ENCODE data around the gene MYL9. TPM values are rescaled to one million over a fixed set of nuclear protein-coding genes. Genes with fewer than 3 reads are reported as not detected.

MYL9 gene
- total RNA-seq, 1 experiment from 2014 or later = 10.0 TPM

DNA sequence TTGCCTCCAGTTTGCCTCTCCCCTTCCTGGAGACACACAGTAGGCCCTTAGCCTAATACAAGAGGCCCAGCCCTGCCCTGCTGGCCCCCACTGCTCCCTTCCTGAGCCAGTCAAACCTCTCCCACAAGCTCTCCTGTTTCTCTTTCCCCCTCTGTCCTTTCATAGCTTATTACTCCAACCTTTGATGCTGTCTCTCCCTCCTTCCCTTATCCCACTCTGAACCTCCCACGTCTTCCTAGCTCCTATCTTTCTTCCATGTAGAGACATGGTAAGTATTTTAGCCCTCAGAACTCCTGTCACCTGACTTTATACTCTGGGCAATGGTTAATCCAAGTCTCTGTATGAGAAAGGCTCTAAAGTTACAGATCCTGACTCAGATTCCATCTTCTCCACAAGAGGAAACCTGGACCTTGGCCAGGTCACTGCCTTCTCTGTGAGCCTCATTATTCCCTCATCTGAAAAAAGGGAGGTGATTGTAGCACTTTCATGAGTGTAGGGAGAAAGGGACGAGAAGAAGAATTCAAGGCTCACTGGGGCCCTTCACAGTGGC, 38.8 kb downstream of the MYL9 start:
- no peak for DNase-seq (ENCODE audit: low read depth)

GRCh38 chr20:36582322-36582721, 41.0 kb downstream of the MYL9 start:
- no peak for DNase-seq (ENCODE audit: low read depth)

- no peak for DNase-seq (ENCODE audit: low read depth)
These were observed 41.5 kb downstream of the MYL9 start for GRCh38 chr20:36582821-36583220.

- DNase-seq (ENCODE audit: low read depth) = no peak
These were observed 42.7 kb downstream of the MYL9 start for GRCh38 chr20:36584018-36584481.

DNA sequence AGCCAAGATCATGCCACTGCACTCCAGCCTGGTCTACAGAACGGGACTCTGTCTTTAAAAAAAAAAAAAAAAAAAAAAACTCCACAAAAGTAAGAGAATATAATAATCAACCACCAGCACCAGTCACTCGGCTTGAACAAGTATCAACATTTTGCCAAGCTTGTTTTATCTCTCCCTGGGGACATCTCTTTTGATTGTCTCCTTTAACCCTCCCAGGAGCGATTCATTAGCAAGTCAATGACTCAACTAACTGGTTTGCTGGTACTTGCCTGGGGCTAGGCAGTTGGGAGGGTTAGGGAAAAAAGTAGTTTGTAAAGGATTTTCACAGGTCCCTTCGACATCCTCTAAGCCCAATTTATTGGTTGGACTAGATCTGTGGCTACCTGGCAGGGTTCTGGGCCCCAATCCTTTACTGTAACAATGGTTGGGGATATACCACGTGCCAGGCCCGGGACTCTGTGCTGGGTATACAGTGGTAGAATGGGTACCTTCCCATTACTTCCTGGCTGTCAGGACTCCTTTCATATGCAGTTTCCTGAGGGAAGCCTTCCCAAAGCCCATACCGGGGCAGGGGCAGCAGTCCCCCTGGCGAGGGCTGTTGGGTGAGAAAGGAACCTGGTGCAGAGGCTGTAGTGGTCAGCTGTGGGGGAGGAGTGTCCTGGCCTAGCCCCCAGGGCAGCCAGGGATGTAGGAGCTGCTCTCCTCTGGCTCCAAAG, 44.2 kb downstream of the MYL9 start:
- no peak for DNase-seq (ENCODE audit: low read depth)

- no peak for DNase-seq (ENCODE audit: low read depth)
These were observed 46.2 kb downstream of the MYL9 start for GRCh38 chr20:36587388-36588070.

- no peak for DNase-seq (ENCODE audit: low read depth)
These were observed 50.0 kb downstream of the MYL9 start for GRCh38 chr20:36591281-36591680.

DNA sequence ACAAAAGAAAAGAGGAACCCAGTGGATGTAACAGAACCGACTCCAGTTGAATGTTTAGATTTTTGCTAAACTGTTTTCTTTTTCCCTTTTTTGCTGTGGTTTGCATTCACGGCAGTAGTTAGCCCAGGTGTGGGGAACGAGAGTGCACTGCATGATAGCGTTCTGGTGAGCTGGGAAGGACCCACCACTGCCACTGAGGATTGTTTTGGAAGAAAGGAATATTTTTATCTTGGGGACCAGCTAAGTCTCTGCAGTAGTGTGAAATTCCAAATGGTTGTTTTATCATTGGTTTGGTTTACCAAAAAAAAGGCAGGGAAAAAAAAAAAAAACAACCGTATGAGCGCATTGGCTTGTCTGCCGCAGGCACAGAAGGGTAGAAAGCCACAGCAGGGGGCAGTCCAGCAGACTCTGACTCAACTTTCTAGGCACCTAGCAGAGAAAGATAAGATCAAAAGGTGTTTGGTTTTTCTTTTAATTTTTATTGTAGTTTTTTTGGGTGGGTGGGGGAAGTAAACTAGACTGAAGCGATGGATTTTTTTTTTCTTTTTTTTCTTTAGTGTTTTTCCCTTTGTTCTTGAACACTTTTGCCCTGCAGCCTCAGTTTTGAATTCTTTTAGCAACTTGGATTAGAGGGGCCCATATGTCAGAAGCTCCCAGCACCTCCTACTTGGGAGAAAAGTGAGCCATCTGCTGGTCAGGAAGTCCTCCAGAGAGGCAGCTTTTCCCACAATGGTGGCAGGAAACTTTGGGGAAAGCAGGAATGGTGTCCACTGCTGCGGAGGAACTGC, 50.7 kb downstream of the MYL9 start:
- no peak for DNase-seq (ENCODE audit: low read depth)

DNA sequence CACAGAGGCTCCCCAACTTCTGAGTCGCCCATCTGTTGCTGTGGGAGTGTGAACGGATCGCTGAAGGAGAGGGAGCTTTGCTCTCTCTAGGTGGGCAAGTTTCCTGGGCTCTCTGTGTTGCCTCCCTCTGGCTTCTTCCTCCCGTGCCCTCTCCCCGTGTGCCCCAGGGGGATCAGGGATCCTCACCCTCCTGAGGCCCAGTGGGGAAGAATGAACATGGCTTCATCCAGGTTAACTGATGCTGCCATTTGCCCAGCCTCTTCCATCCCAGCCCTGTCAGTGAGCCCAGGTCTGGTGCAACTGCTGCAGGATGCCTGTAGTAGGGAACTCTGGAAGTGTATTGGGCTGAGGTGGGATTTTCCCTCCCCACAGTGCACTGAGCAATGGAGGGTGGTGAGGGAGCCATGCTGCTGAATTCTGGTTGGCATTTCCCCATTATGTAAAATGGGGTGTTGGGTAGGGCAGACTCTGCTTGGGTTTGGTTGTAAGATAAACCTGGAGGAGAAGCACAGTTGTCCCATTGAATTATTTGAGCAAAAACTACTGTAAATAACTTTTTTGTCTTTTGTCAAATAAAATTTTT, 52.1 kb downstream of the MYL9 start:
- DNase-seq (ENCODE audit: low read depth) = no peak

DNA sequence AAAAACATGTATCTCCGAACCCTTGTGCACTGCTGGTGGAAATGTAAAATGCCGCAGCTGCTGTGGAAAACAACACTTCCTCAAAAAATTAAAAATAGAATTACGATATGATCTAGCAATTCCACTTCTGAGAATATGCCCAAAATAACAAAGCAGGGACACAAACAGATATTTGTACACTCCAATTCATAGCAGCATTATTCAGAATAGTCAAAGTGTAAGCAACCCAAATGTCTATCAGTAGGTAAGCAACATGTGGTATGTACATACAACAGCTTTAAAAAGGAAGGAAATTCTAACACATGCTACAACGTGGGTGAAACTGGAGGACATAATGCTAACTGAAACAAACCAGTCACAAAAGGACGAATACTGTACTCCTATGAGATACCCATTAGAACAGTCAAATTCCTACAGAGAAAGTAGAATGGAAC, 58.6 kb downstream of the MYL9 start:
- no peak for DNase-seq (ENCODE audit: low read depth)

Small RNAs within 50 kb of the gene (small RNA-seq; reads per million reads assigned to genes)
- gene RF00017 = not detected

Other genes with a start within 250 kb of the MYL9 start
- 9.5 and 21.4 TPM in 2 replicates for gene DLGAP4, start 235.2 kb upstream of the MYL9 start, total RNA-seq (2014; rRNA removed; shearing (Covaris generic))
- gene TGIF2, start 32.1 kb downstream of the MYL9 start, total RNA-seq (2014; rRNA removed; shearing (Covaris generic)) = 15.8 and 20.9 TPM in 2 replicates
- gene RAB5IF, start 64.3 kb downstream of the MYL9 start, total RNA-seq (2014; rRNA removed; shearing (Covaris generic)) = 173 and 194 TPM in 2 replicates
- gene SLA2, start 104.7 kb downstream of the MYL9 start, total RNA-seq (2014; rRNA removed; shearing (Covaris generic)) = not detected in 2 replicates
- gene NDRG3, start 204.6 kb downstream of the MYL9 start, total RNA-seq (2014; rRNA removed; shearing (Covaris generic)) = 20.7 and 36.6 TPM in 2 replicates
- gene DSN1, start 232.2 kb downstream of the MYL9 start, total RNA-seq (2014; rRNA removed; shearing (Covaris generic)) = 24.4 and 25.5 TPM in 2 replicates